Gastrocnemius medialis (tissue), 4 donors: ENCODE results near the gene GRID1.

Experiments used
- POLR2A ChIP-seq, 2 donors: fragments of 450-650 bp; IDR thresholded peaks; one replicate each; pipeline ENCODE4 v1.6.1; 2017; ENCODE audit warnings: antibody characterized with exemption in 2 of 2, mild to moderate bottlenecking in 2 of 2, moderate library complexity in 2 of 2
- TF ChIP-seq, protein P1 (sequence below), 5 experiments: fragments of 450-650 bp in 3 of 5; fragments of 200-600 bp in 2 of 5; sonication (generic) in 2 of 5; IDR thresholded peaks in 4 of 5; conservative IDR thresholded peaks in 1 of 5; 1 replicate in 4 of 5; 2 replicates in 1 of 5; pipeline ENCODE4 v1.5.1; 2016 to 2019; ENCODE audit warnings: antibody characterized with exemption in 5 of 5, mild to moderate bottlenecking in 3 of 5, moderate library complexity in 3 of 5

GRCh38 chr10:85665681-85666080, 700.9 kb downstream of the GRID1 start:
- no peak for TF ChIP-seq POLR2A (IDR thresholded peaks at IDR 0.05)
- TF ChIP-seq, protein P1, sequence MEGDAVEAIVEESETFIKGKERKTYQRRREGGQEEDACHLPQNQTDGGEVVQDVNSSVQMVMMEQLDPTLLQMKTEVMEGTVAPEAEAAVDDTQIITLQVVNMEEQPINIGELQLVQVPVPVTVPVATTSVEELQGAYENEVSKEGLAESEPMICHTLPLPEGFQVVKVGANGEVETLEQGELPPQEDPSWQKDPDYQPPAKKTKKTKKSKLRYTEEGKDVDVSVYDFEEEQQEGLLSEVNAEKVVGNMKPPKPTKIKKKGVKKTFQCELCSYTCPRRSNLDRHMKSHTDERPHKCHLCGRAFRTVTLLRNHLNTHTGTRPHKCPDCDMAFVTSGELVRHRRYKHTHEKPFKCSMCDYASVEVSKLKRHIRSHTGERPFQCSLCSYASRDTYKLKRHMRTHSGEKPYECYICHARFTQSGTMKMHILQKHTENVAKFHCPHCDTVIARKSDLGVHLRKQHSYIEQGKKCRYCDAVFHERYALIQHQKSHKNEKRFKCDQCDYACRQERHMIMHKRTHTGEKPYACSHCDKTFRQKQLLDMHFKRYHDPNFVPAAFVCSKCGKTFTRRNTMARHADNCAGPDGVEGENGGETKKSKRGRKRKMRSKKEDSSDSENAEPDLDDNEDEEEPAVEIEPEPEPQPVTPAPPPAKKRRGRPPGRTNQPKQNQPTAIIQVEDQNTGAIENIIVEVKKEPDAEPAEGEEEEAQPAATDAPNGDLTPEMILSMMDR (IDR thresholded peaks at IDR 0.05 in 4 of 5, conservative IDR thresholded peaks at IDR 0.05 in 1 of 5): no peak
